DND-41 (cell line): Measurements from ENCODE around the gene ERO1A.

Experiments
- EZH2 ChIP-seq: IDR thresholded peaks from 3 replicates; pipeline ENCODE4 v1.6.1; 2012; ENCODE audit warnings: borderline replicate concordance, low read depth, mild to moderate bottlenecking, moderate library complexity, low read length, inconsistent platforms; ENCODE audit not compliant: severe bottlenecking
- TF ChIP-seq, protein P1 (sequence below): IDR thresholded peaks from 2 replicates; pipeline ENCODE4 v1.5.1; 2012; ENCODE audit warnings: borderline replicate concordance, low read length, moderate library complexity, mild to moderate bottlenecking; ENCODE audit not compliant: poor library complexity, severe bottlenecking; ENCODE audit errors: extremely low read depth

DNA sequence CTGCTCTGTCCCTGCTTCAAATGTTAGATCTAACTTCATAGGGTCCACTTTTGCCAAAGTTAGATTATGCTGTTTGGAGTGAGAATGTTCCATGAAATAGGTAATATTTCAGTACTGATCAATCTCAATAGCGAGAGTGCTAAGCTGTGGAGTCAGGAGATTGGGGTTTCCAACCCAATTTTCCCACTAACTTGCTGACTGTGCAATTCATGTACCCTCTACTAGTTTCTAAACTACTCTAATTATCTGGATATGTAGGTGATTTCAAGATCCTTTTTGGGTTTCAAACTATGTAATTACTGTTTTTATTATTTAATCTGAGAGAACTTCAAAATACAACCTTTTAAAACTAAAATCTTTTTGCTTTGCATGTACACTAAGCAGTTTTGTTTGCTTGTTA, 96.8 kb downstream of the ERO1A start:
- TF ChIP-seq EZH2 = no peak
- TF ChIP-seq, protein P1, sequence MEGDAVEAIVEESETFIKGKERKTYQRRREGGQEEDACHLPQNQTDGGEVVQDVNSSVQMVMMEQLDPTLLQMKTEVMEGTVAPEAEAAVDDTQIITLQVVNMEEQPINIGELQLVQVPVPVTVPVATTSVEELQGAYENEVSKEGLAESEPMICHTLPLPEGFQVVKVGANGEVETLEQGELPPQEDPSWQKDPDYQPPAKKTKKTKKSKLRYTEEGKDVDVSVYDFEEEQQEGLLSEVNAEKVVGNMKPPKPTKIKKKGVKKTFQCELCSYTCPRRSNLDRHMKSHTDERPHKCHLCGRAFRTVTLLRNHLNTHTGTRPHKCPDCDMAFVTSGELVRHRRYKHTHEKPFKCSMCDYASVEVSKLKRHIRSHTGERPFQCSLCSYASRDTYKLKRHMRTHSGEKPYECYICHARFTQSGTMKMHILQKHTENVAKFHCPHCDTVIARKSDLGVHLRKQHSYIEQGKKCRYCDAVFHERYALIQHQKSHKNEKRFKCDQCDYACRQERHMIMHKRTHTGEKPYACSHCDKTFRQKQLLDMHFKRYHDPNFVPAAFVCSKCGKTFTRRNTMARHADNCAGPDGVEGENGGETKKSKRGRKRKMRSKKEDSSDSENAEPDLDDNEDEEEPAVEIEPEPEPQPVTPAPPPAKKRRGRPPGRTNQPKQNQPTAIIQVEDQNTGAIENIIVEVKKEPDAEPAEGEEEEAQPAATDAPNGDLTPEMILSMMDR = no peak
